ENCODE measurements around the gene PNMT.
A peak's percentile ranks its signal among the peaks of the same experiment; 100 is the strongest.
"Not testable (repeated sequence)": the region's sequence is repeated elsewhere in the genome, so short reads cannot be mapped to it uniquely, and the experiment has no call there.

PNMT gene

DNA sequence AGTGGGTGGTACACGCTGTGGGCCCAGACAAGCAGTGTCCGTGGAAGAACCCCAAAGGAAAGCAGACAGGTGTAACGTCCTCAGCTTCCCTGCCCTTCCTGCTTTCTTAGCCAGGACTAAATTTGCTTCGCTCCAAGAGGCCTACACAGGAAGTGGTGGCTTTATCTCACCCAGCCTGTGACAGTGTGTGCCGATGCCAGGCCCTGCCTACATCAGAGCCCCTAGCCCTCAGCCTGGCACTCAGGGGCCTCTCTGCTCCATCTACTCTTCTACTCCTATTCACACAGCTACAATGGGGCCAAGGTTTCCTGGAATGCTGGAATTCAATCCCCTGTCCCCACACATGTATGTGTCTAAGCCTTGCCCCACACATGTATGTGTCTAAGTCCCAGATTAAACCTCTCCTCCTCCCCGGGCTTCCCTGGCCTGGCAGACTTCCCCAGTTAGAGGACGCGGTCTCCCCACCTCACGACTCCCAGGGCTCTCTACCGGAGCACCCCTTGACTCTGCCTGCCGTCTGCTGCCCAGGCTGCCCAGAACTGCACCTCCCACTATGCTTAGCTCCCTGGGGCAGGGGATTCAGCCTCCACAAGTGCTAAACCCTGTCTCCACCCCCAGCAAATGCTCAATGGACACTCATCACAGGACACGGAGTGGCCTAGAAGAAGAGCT, 11.4 kb downstream of the PNMT start:
- H3K9me3 Mint-ChIP-seq, result no peaks in the 10 kb centered on the region
- no peak overlapping the region for H3K4me3 Mint-ChIP-seq
- H3K27ac Mint-ChIP-seq, result peak overlapping the region; percentile 90
- peaks cover 67% of the 10 kb centered on the region for H3K4me1 Mint-ChIP-seq
- H3K27me3 Mint-ChIP-seq, result no peaks in the 10 kb centered on the region
- peak; percentile 58 for ATAC-seq
- H3K36me3 Mint-ChIP-seq, result peaks cover 22% of the 10 kb centered on the region

DNA sequence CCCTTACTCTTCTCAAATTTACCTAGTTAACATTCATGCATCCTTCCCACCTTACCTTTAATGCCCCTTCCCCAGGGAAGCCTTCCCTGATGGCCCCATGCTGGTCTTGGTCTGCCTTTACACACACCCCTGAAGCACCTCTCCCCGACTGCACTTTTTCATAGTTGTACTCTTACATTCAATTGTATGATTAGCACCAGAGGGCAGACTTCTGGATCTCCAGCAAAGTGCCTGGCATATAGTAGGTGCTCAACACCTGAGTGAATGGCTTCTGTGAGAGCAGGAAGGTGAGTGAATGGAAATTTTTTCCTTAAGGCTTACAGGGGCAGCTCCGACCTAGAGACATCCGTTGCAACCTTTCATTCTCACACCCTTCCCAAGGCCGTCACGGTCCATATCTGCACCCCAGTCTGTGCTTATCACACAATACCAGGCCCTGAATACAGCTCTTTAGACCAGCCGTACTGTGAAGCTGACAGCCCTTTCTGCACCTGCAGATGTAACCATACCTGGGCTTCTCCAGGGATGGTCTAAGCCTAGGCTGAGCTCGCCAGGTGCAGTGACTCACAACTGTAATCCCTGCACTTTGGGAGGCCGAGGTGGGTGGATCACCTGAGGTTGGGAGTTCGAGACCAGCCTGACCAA, 15.2 kb downstream of the PNMT start:
- ATAC-seq, result no peak
- Mint-ChIP-seq H3K27ac (no peak overlapping the region), H3K4me3 (no peak overlapping the region)

DNA sequence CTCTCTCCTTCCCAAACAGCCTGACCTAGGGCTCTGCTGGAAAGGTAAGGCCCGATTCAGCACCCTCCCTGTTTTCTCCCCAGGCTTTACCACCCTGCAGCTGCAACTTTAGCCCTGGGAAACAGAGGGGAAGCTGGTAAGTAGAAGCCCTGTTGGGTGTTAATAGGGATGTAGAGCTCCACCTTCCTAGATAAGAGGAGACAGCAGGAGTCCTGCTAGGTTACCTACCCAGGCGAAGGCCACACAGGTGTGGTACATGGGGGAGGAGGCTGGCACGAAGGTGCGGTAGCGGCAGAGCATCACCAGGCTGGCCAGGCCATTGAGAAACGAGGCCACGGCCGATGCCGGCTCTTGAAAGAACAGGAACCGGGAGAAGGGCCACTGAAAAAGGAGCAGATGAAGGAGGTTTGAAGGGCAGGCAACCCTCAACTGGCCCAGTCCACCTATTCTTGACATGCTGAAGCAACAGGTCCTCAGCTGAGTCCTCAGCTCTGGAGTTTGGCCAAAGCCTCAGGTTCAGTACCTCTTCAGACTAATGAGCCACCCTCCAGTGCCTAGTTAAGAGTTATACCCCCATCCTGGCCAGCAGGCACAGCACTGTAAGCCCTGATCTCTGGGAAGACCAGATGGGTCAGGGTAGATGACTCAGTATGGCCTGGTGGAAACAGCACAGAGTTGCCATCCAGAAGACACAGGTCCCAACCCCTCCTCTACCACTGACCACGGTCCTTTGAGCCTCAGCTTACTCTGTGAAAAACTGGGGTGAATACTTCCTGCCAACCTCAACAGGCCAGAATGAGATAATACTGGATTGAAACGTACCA, 16.3 kb downstream of the PNMT start:
- H3K36me3 Mint-ChIP-seq, result peaks cover 33% of the 10 kb centered on the region
- H3K27ac Mint-ChIP-seq, result no peak overlapping the region
- H3K4me3 Mint-ChIP-seq, result no peak overlapping the region
- peaks cover 41% of the 10 kb centered on the region for H3K4me1 Mint-ChIP-seq
- no peaks in the 10 kb centered on the region for H3K27me3 Mint-ChIP-seq
- no peak for ATAC-seq
- no peaks in the 10 kb centered on the region for H3K9me3 Mint-ChIP-seq

More for the DNA sequence above, 15.2 kb downstream of the PNMT start:
- H3K9me3 Mint-ChIP-seq, result no peaks in the 10 kb centered on the region
- no peaks in the 10 kb centered on the region for H3K27me3 Mint-ChIP-seq
- peaks cover 45% of the 10 kb centered on the region for H3K4me1 Mint-ChIP-seq
- H3K36me3 Mint-ChIP-seq, result peaks cover 33% of the 10 kb centered on the region

GRCh38 chr17:39687101-39687545, 18.9 kb downstream of the PNMT start:
- peak overlapping the region; percentile 98 for H3K4me3 Mint-ChIP-seq
- H3K27me3 Mint-ChIP-seq, result no peaks in the 10 kb centered on the region
- peak overlapping the region; percentile 94 for H3K27ac Mint-ChIP-seq
- peaks cover 28% of the 10 kb centered on the region for H3K36me3 Mint-ChIP-seq
- ATAC-seq, result no peak
- H3K4me1 Mint-ChIP-seq, result peaks cover 23% of the 10 kb centered on the region
- no peaks in the 10 kb centered on the region for H3K9me3 Mint-ChIP-seq

- H3K4me1 Mint-ChIP-seq, result peaks cover 23% of the 10 kb centered on the region
- peak; percentile 96 for ATAC-seq
- H3K27ac Mint-ChIP-seq, result peak within 1 kb of the TSS; percentile 94
- H3K27me3 Mint-ChIP-seq, result no peaks in the 10 kb centered on the region
- H3K4me3 Mint-ChIP-seq, result peak within 1 kb of the TSS; percentile 98
- no peaks in the 10 kb centered on the region for H3K9me3 Mint-ChIP-seq
- peaks cover 23% of the 10 kb centered on the region for H3K36me3 Mint-ChIP-seq
These were observed 19.6 kb downstream of the PNMT start, which contains the start of gene PGAP3 for GRCh38 chr17:39687546-39688474. TSS of gene PGAP3 (minus strand) at chr17:39688057. CDS start at chr17:39688014, 43 bp downstream.

DNA sequence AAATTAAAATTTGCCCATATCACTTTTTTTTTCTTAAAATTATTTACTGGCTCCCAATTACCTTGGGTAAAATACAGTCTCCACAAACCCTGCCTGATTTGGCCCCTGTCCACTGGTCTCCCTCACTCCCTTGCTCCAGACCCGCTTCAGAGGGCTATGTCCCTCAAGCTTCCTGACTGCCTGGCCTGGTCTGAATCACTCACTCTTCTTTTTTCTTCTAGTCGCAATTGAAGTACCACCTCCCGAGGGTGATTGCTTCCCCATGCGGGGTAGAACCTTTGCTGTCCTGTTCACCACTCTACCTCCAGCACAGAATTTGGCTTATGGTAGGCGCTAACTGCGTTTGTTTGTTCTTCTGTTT, 20.2 kb downstream of the PNMT start:
- ATAC-seq, result no peak
- peaks cover 23% of the 10 kb centered on the region for H3K4me1 Mint-ChIP-seq
- no peaks in the 10 kb centered on the region for H3K27me3 Mint-ChIP-seq
- H3K36me3 Mint-ChIP-seq, result peaks cover 17% of the 10 kb centered on the region
- H3K9me3 Mint-ChIP-seq, result no peaks in the 10 kb centered on the region
- H3K4me3 Mint-ChIP-seq, result peak overlapping the region; percentile 98
- H3K27ac Mint-ChIP-seq, result peak overlapping the region; percentile 94

DNA sequence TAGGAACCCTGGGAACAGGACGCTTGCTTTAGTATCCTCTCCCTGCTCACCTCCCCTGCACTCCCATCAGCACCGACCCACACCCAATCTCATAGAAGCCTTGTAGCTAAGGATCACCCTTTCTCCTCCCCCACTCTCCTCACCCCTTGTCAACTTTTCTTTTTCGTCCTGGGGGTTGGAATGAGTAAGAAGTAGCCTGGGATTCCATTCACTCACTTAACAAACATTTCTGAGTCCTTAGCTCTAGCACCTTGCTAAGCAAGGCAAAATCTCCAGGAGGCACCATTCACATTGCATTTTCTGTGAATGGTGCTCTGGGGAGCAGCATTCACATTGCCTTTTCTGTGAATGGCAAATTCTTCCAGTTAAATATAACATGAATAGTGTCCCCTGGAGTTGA, 20.7 kb downstream of the PNMT start:
- no peak for ATAC-seq

GRCh38 chr17:39694593-39694992, 26.3 kb downstream of the PNMT start:
- Mint-ChIP-seq H3K27ac (no peak overlapping the region), H3K36me3 (peaks cover 19% of the 10 kb centered on the region), H3K27me3 (peaks cover 20% of the 10 kb centered on the region), H3K4me3 (no peak overlapping the region), H3K4me1 (peaks cover 3% of the 10 kb centered on the region), H3K9me3 (no peaks in the 10 kb centered on the region)
- no peak for ATAC-seq

More for the DNA sequence above, 20.7 kb downstream of the PNMT start:
- H3K36me3 Mint-ChIP-seq, result peaks cover 17% of the 10 kb centered on the region
- H3K4me1 Mint-ChIP-seq, result peaks cover 23% of the 10 kb centered on the region
- H3K9me3 Mint-ChIP-seq, result no peaks in the 10 kb centered on the region
- H3K27ac Mint-ChIP-seq, result peak overlapping the region; percentile 94
- peak overlapping the region; percentile 98 for H3K4me3 Mint-ChIP-seq
- H3K27me3 Mint-ChIP-seq, result no peaks in the 10 kb centered on the region

DNA sequence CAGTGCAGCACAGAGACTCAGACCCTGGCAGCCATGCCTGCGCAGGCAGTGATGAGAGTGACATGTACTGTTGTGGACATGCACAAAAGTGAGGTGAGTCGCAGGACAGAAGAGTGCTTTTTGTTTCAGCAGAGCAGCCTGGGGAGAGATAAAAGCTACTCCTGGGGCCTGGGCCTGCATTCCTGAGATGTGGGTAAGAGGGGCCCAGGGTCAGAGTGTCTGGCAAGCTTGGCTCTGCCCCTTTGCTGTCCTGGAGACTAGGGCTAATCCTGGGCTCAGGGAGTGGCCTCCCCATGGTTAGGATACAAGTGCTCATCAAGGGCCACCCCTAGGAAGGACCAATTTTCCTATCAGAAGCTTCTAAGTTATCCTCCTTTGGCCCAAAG, 26.8 kb downstream of the PNMT start:
- H3K36me3 Mint-ChIP-seq, result peaks cover 19% of the 10 kb centered on the region
- H3K27me3 Mint-ChIP-seq, result peaks cover 25% of the 10 kb centered on the region
- H3K27ac Mint-ChIP-seq, result no peak overlapping the region
- no peaks in the 10 kb centered on the region for H3K9me3 Mint-ChIP-seq
- no peak for ATAC-seq
- peaks cover 8% of the 10 kb centered on the region for H3K4me1 Mint-ChIP-seq
- no peak overlapping the region for H3K4me3 Mint-ChIP-seq

- ATAC-seq, result no peak
- Mint-ChIP-seq H3K9me3 (no peaks in the 10 kb centered on the region), H3K4me1 (peaks cover 21% of the 10 kb centered on the region), H3K4me3 (no peak overlapping the region), H3K27me3 (peaks cover 41% of the 10 kb centered on the region), H3K27ac (no peak overlapping the region), H3K36me3 (peaks cover 19% of the 10 kb centered on the region)
These were observed 28.5 kb downstream of the PNMT start for GRCh38 chr17:39696731-39697130.

DNA sequence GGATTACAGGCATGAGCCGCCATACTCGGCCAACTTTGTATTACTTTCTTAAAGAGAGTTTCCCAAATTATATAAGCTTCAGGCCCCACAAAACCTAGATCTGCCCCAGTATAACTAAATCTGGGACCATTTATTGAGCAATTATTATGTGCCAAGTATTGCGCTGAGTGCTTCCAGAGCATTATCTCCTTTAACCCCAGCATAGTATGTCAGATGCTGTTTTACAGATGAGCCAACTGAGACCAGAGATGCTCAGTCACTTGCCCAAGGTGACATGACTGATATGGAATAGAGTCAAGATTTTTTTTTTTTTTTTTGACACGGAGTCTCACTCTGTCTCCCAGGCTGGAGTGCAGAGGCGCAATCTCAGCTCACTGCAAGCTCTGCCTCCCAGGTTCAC, 29.7 kb downstream of the PNMT start:
- Mint-ChIP-seq H3K27ac (no peak overlapping the region), H3K4me1 (peaks cover 21% of the 10 kb centered on the region), H3K27me3 (peaks cover 43% of the 10 kb centered on the region), H3K36me3 (peaks cover 19% of the 10 kb centered on the region), H3K9me3 (no peaks in the 10 kb centered on the region), H3K4me3 (no peak overlapping the region)
- ATAC-seq, result no peak

GRCh38 chr17:39699157-39699817, 31.0 kb downstream of the PNMT start:
- Mint-ChIP-seq H3K4me1 (peaks cover 31% of the 10 kb centered on the region), H3K36me3 (peaks cover 19% of the 10 kb centered on the region), H3K27me3 (peaks cover 43% of the 10 kb centered on the region), H3K27ac (peak overlapping the region; percentile 58), H3K4me3 (peak overlapping the region; percentile 47)
- H3K9me3 Mint-ChIP-seq, ATAC-seq: not testable (repeated sequence)

GRCh38 chr17:39699818-39700147, 31.5 kb downstream of the PNMT start, which contains the start of gene ERBB2:
TSS of gene ERBB2 (plus strand) at chr17:39700064. CDS start at chr17:39700239, 175 bp downstream.
- Mint-ChIP-seq H3K4me3 (peak within 1 kb of the TSS; percentile 47), H3K27ac (peak within 1 kb of the TSS; percentile 58), H3K27me3 (peaks cover 43% of the 10 kb centered on the region), H3K9me3 (no peaks in the 10 kb centered on the region), H3K4me1 (peaks cover 36% of the 10 kb centered on the region), H3K36me3 (peaks cover 17% of the 10 kb centered on the region)
- ATAC-seq, result no peak

Data from stimulated activated memory B cell treated with anti-CD40 and anti-IgM and Interleukin-4, amounts not matched to agents 10 μg/mL and 1 μg/mL and 100 μg/mL, for 72 hours (primary cell).